ENCODE measurements around the gene ANO3. TPM values are rescaled to one million over a fixed set of nuclear protein-coding genes. Genes with fewer than 3 reads are reported as not detected.
A peak's percentile ranks its signal among the peaks of the same experiment; 100 is the strongest.

The ANO3 gene
- polyA plus RNA-seq (2013) = 0.15 TPM in 2 replicates

DNA sequence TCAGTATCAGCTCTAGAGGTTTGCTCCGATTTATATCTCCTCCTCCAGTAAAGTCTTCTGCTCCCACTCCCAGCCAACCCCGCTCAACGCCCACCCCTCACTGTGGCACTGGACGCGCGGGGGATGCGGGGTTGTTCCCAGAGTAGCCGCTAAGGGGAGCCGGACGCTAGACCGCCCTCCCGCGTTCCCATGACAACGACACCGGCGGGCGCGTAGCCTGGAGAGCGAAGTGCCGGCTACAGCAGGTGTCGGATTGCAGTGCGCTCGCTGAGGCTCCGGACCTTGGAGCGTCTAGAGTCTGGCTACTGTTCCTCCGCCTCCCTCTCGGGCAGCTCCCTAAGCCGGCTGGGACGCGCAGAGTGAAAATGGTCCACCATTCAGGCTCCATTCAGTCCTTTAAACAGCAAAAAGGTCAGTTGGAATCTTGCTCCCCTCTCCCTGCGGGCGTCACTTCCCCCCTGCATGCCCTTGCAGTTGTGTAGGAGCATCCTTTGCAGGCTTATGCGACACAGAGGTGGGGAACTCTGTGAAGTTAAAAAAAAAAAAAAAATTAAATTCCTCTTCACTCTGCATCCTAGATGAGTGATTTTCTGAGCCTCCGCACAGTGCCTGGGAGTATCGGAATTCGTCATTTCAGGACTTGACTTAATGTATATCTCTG is at the start of gene ANO3:
ANO3 (plus strand) TSS at position 220 of the 661 bp plus-strand sequence; CDS start at position 366, 146 bp downstream.
- H4K91ac ChIP-seq (ENCODE audit: low read depth, low read length) = no peak within 1 kb of the TSS

DNA sequence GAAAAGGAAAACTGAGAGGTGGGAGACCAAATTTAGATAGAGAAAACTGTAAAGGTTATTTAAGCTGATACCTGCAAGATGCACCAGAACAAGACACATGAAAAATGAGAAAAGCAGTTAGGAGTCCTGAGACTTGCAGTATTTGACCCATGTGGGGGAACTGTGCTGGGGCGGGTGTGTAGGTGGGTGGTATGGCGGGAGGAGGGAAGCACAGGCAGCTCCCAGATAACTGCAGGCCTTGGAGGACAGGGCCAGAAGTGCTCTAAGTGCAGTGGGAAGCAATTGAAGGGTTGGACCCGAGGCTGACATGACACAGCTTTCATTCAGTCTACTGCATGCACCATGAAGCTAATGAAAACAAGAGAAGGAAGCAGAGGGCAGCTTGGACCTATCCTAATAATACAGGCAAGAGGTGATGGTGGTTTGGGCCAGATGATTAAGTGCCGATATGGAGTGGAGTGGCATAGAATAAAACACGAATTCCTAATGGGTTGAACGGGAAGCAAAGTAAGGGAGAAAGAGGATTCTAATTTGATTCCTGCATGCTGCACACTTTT is 48.0 kb upstream of the ANO3 start:
- peak overlapping the region; percentile 66 for H3K4me2 ChIP-seq (ENCODE audit: low read length)
- no peaks in the 10 kb centered on the region for H3K36me3 ChIP-seq (ENCODE audit: control insufficient read depth in 1 of 2, insufficient read depth in 2 of 2, low read length in 2 of 2)
- no peak overlapping the region for H3K4me3 ChIP-seq (ENCODE audit: low read depth, low read length)
- no peaks in the 10 kb centered on the region for H3K4me1 ChIP-seq (ENCODE audit: control insufficient read depth in 1 of 2, insufficient read depth in 2 of 2, low read length in 2 of 2)
- no peaks in the 10 kb centered on the region for H3K27me3 ChIP-seq (ENCODE audit: insufficient read depth, low read length)
- no peak for DNase-seq
- H3K79me1 ChIP-seq (ENCODE audit: low read length) = no peaks in the 10 kb centered on the region
- no peak overlapping the region for H3K23ac ChIP-seq (ENCODE audit: low read length)
- no peak overlapping the region for H3K9ac ChIP-seq (ENCODE audit: low read length)
- no peak overlapping the region for H3K14ac ChIP-seq (ENCODE audit: low read length)
- no peaks in the 10 kb centered on the region for H3K9me3 ChIP-seq (ENCODE audit: insufficient read depth, low read depth, low read length)
- H4K8ac ChIP-seq (ENCODE audit: low read depth, low read length) = peak overlapping the region; percentile 2
- no peak overlapping the region for H2BK12ac ChIP-seq (ENCODE audit: low read length)
- H2AK5ac ChIP-seq (ENCODE audit: low read length) = no peak overlapping the region
- H4K12ac ChIP-seq (ENCODE audit: low read depth, low read length) = no peak overlapping the region
- H3K18ac ChIP-seq (ENCODE audit: low read length) = no peak overlapping the region
- no peak overlapping the region for H2AFZ ChIP-seq (ENCODE audit: insufficient read depth, low read length, poor library complexity)
- H3K79me2 ChIP-seq (ENCODE audit: control insufficient read depth, insufficient read depth, low read length, poor library complexity) = no peaks in the 10 kb centered on the region
- no peak overlapping the region for H3K27ac ChIP-seq (ENCODE audit: low read depth, low read length)
- H2BK120ac ChIP-seq (ENCODE audit: insufficient read depth, low read length, poor library complexity) = no peak overlapping the region
- no peak overlapping the region for H3K4ac ChIP-seq (ENCODE audit: low read depth, low read length)
- H2BK5ac ChIP-seq (ENCODE audit: low read depth, low read length, poor library complexity) = no peak overlapping the region
- WGBS (ENCODE audit: extremely low coverage, insufficient coverage, insufficient read length) = no CpG with 5 or more reads among the region's 6 CpGs
- H4K91ac ChIP-seq (ENCODE audit: low read depth, low read length) = no peak overlapping the region

More for the DNA sequence above, at the start of gene ANO3:
- H2BK5ac ChIP-seq (ENCODE audit: low read depth, low read length, poor library complexity) = no peak within 1 kb of the TSS
- H2AK5ac ChIP-seq (ENCODE audit: low read length) = no peak within 1 kb of the TSS
- no CpG with 5 or more reads among the region's 36 CpGs for WGBS (ENCODE audit: extremely low coverage, insufficient coverage, insufficient read length)
- no peaks in the 10 kb centered on the region for H3K27me3 ChIP-seq (ENCODE audit: insufficient read depth, low read length)
- no peak within 1 kb of the TSS for H3K27ac ChIP-seq (ENCODE audit: low read depth, low read length)
- no peak within 1 kb of the TSS for H3K4me3 ChIP-seq (ENCODE audit: low read depth, low read length)
- no peaks in the 10 kb centered on the region for H3K79me1 ChIP-seq (ENCODE audit: low read length)
- H3K36me3 ChIP-seq (ENCODE audit: control insufficient read depth in 1 of 2, insufficient read depth in 2 of 2, low read length in 2 of 2) = no peaks in the 10 kb centered on the region
- peaks cover 0 to 1% of the 10 kb centered on the region in 2 experiments for H3K4me1 ChIP-seq (ENCODE audit: control insufficient read depth in 1 of 2, insufficient read depth in 2 of 2, low read length in 2 of 2)
- no peak within 1 kb of the TSS for H3K14ac ChIP-seq (ENCODE audit: low read length)
- no peaks in the 10 kb centered on the region for H3K79me2 ChIP-seq (ENCODE audit: control insufficient read depth, insufficient read depth, low read length, poor library complexity)
- H4K12ac ChIP-seq (ENCODE audit: low read depth, low read length) = no peak within 1 kb of the TSS
- H2BK120ac ChIP-seq (ENCODE audit: insufficient read depth, low read length, poor library complexity) = no peak within 1 kb of the TSS
- peak; percentile 64 to 78 for DNase-seq
- no peak within 1 kb of the TSS for H3K4ac ChIP-seq (ENCODE audit: low read depth, low read length)
- H2BK12ac ChIP-seq (ENCODE audit: low read length) = no peak within 1 kb of the TSS
- H3K9me3 ChIP-seq (ENCODE audit: insufficient read depth, low read depth, low read length) = no peaks in the 10 kb centered on the region
- no peak within 1 kb of the TSS for H4K8ac ChIP-seq (ENCODE audit: low read depth, low read length)
- no peak within 1 kb of the TSS for H3K9ac ChIP-seq (ENCODE audit: low read length)
- no peak within 1 kb of the TSS for H3K23ac ChIP-seq (ENCODE audit: low read length)
- no peak within 1 kb of the TSS for H2AFZ ChIP-seq (ENCODE audit: insufficient read depth, low read length, poor library complexity)
- H3K18ac ChIP-seq (ENCODE audit: low read length) = no peak within 1 kb of the TSS
- peak within 1 kb of the TSS; percentile 51 for H3K4me2 ChIP-seq (ENCODE audit: low read length)

DNA sequence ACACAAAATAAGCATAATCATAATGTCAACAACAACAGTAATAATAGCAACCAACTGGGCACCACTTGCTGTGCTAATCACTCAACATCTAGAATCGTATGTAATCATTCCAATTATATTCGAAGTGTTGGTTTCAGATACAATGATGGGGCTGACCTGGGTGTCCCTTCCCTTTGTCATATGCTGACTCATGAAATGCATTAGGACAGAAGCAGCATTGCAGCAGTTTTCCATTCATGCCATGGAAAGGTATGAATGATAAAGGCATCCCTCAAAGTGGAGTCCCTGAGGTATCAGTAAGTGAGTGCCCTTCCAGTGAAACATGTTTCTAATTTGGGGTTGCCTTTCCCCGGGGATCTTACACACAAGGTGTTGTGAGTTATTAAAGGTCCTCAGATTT is 46.3 kb upstream of the ANO3 start:
- Histone ChIP-seq H3K4me3 (ENCODE audit: low read depth, low read length) (no peak overlapping the region), H3K4ac (ENCODE audit: low read depth, low read length) (no peak overlapping the region), H3K9ac (ENCODE audit: low read length) (no peak overlapping the region), H4K91ac (ENCODE audit: low read depth, low read length) (no peak overlapping the region), H3K9me3 (ENCODE audit: insufficient read depth, low read depth, low read length) (no peaks in the 10 kb centered on the region), H2BK5ac (ENCODE audit: low read depth, low read length, poor library complexity) (no peak overlapping the region), H3K4me2 (ENCODE audit: low read length) (no peak overlapping the region), H2BK120ac (ENCODE audit: insufficient read depth, low read length, poor library complexity) (no peak overlapping the region), H3K4me1 (ENCODE audit: control insufficient read depth in 1 of 2, insufficient read depth in 2 of 2, low read length in 2 of 2) (no peaks in the 10 kb centered on the region), H4K8ac (ENCODE audit: low read depth, low read length) (no peak overlapping the region), H3K36me3 (ENCODE audit: control insufficient read depth in 1 of 2, insufficient read depth in 2 of 2, low read length in 2 of 2) (no peaks in the 10 kb centered on the region), H3K23ac (ENCODE audit: low read length) (no peak overlapping the region), H3K18ac (ENCODE audit: low read length) (no peak overlapping the region), H3K27ac (ENCODE audit: low read depth, low read length) (no peak overlapping the region), H4K12ac (ENCODE audit: low read depth, low read length) (no peak overlapping the region), H2AK5ac (ENCODE audit: low read length) (no peak overlapping the region), H3K79me2 (ENCODE audit: control insufficient read depth, insufficient read depth, low read length, poor library complexity) (no peaks in the 10 kb centered on the region), H3K27me3 (ENCODE audit: insufficient read depth, low read length) (no peaks in the 10 kb centered on the region), H2AFZ (ENCODE audit: insufficient read depth, low read length, poor library complexity) (no peak overlapping the region), H3K79me1 (ENCODE audit: low read length) (no peaks in the 10 kb centered on the region), H2BK12ac (ENCODE audit: low read length) (no peak overlapping the region), H3K14ac (ENCODE audit: low read length) (no peak overlapping the region)
- WGBS (ENCODE audit: extremely low coverage, insufficient coverage, insufficient read length) = no CpG with 5 or more reads among the region's 3 CpGs
- no peak for DNase-seq

DNA sequence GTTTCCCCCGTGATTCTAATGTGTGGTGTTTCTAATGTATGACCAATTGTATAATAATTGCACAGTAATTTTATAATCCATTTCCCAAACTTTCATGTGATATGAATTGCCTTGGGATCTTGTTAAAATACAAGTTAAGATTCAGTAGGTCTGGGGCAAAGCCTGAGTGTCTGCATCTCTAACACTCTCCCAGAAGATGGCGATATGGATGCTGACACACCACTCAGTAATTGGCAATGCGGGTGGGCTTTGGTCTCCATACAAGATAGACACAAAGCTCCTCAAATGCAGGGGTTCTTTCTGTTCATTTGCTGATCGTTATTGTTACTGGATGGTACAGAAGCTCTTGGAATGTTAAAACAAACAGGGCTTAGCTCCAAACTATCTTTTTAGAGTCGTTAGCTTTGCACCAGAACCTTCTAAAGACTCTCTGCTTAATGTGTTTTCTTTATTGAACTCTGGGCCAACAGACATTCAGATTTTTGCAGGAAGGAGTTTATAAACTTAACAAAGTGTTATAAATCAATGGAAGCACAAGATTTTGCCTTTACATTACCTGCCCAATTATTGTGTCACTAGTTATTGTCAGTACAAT is 45.4 kb upstream of the ANO3 start:
- Histone ChIP-seq H2BK120ac (ENCODE audit: insufficient read depth, low read length, poor library complexity) (no peak overlapping the region), H3K18ac (ENCODE audit: low read length) (no peak overlapping the region), H3K4me3 (ENCODE audit: low read depth, low read length) (no peak overlapping the region), H4K12ac (ENCODE audit: low read depth, low read length) (no peak overlapping the region), H2BK12ac (ENCODE audit: low read length) (no peak overlapping the region), H2BK5ac (ENCODE audit: low read depth, low read length, poor library complexity) (no peak overlapping the region), H3K9ac (ENCODE audit: low read length) (no peak overlapping the region), H4K8ac (ENCODE audit: low read depth, low read length) (no peak overlapping the region), H2AFZ (ENCODE audit: insufficient read depth, low read length, poor library complexity) (no peak overlapping the region), H3K23ac (ENCODE audit: low read length) (no peak overlapping the region), H2AK5ac (ENCODE audit: low read length) (no peak overlapping the region), H3K79me2 (ENCODE audit: control insufficient read depth, insufficient read depth, low read length, poor library complexity) (no peaks in the 10 kb centered on the region), H3K27me3 (ENCODE audit: insufficient read depth, low read length) (no peaks in the 10 kb centered on the region), H3K27ac (ENCODE audit: low read depth, low read length) (no peak overlapping the region), H3K14ac (ENCODE audit: low read length) (no peak overlapping the region), H3K4ac (ENCODE audit: low read depth, low read length) (no peak overlapping the region), H3K4me1 (ENCODE audit: control insufficient read depth in 1 of 2, insufficient read depth in 2 of 2, low read length in 2 of 2) (no peaks in the 10 kb centered on the region), H3K79me1 (ENCODE audit: low read length) (no peaks in the 10 kb centered on the region), H3K4me2 (ENCODE audit: low read length) (no peak overlapping the region), H3K9me3 (ENCODE audit: insufficient read depth, low read depth, low read length) (no peaks in the 10 kb centered on the region), H4K91ac (ENCODE audit: low read depth, low read length) (no peak overlapping the region), H3K36me3 (ENCODE audit: control insufficient read depth in 1 of 2, insufficient read depth in 2 of 2, low read length in 2 of 2) (no peaks in the 10 kb centered on the region)
- no CpG with 5 or more reads among the region's 5 CpGs for WGBS (ENCODE audit: extremely low coverage, insufficient coverage, insufficient read length)
- DNase-seq = peak; percentile 40 to 58

All from trophoblast cell (in vitro differentiated cells and primary cell).